Neuronal stem cell (in vitro differentiated cells): ENCODE measurements around the gene EPHB4. TPM values are rescaled to one million over a fixed set of nuclear protein-coding genes. Genes with fewer than 3 reads are reported as not detected.

Experiments
- DNase-seq: peaks from one replicate; pipeline ENCODE4 v3.0.0-alpha.2; 2013; ENCODE audit warnings: low spot score
- H2AFZ ChIP-seq: one replicate; pipeline ENCODE4 v1.6.1; 2013; ENCODE audit warnings: mild to moderate bottlenecking, low read length, inconsistent platforms
- H2AK5ac ChIP-seq: 2 replicates; pipeline ENCODE4 v1.6.1; 2013; ENCODE audit warnings: low read depth, mild to moderate bottlenecking, inconsistent platforms, low read length, moderate library complexity, mixed read lengths
- H2BK120ac ChIP-seq: 2 replicates; pipeline ENCODE4 v1.6.1; 2013; ENCODE audit warnings: low read depth, mild to moderate bottlenecking, inconsistent platforms, low read length, moderate library complexity, mixed read lengths
- H2BK12ac ChIP-seq: one replicate; pipeline ENCODE4 v1.6.1; 2013; ENCODE audit warnings: low read length, inconsistent platforms
- H2BK15ac ChIP-seq: 2 replicates; pipeline ENCODE4 v1.6.1; 2013; ENCODE audit warnings: mild to moderate bottlenecking, low read length, inconsistent platforms, mixed read lengths
- H2BK5ac ChIP-seq: one replicate; pipeline ENCODE4 v1.6.1; 2013; ENCODE audit warnings: inconsistent platforms, mild to moderate bottlenecking, low read length, moderate library complexity
- H3K14ac ChIP-seq: one replicate; pipeline ENCODE4 v1.6.1; 2013; ENCODE audit warnings: low read length, inconsistent platforms
- H3K18ac ChIP-seq: 2 replicates; pipeline ENCODE4 v1.6.1; 2013; ENCODE audit warnings: low read length, inconsistent platforms
- H3K23ac ChIP-seq: 2 replicates; pipeline ENCODE4 v1.6.1; 2013; ENCODE audit warnings: low read depth, mild to moderate bottlenecking, mixed read lengths, low read length, inconsistent platforms; ENCODE audit not compliant: poor library complexity
- H3K27ac ChIP-seq: replicated peaks from 3 replicates; pipeline ENCODE4 v1.5.1; 2013; ENCODE audit warnings: low read length, inconsistent platforms
- H3K27me3 ChIP-seq, 3 experiments: 2 replicates each; pipeline ENCODE4 v1.6.1; 2013; ENCODE audit warnings: low read length in 3 of 3, mild to moderate bottlenecking in 2 of 3, inconsistent platforms in 1 of 3, low read depth in 1 of 3, mixed read lengths in 1 of 3, moderate library complexity in 1 of 3; ENCODE audit not compliant: control insufficient read depth in 3 of 3, insufficient read depth in 3 of 3
- H3K36me3 ChIP-seq, 2 donors: replicated peaks in 1 of 2; 2 replicates each; pipeline ENCODE4 v1.6.1; 2013; ENCODE audit warnings: low read length in 2 of 2; ENCODE audit not compliant: control insufficient read depth in 2 of 2, insufficient read depth in 2 of 2
- H3K4ac ChIP-seq: 2 replicates; pipeline ENCODE4 v1.6.1; 2013; ENCODE audit warnings: inconsistent platforms, mild to moderate bottlenecking, low read length, moderate library complexity
- H3K4me1 ChIP-seq, 2 donors: 1 replicate in 1 of 2; 2 replicates in 1 of 2; pipeline ENCODE4 v1.6.1; 2013; ENCODE audit warnings: low read length in 2 of 2, low read depth in 1 of 2; ENCODE audit not compliant: control insufficient read depth in 2 of 2, insufficient read depth in 1 of 2
- H3K4me2 ChIP-seq: one replicate; pipeline ENCODE4 v1.6.1; 2013; ENCODE audit warnings: mild to moderate bottlenecking, low read length, inconsistent platforms; ENCODE audit not compliant: insufficient read depth, poor library complexity, severe bottlenecking
- H3K4me3 ChIP-seq, 2 donors: 2 replicates each; pipeline ENCODE4 v1.5.1; 2013; ENCODE audit warnings: low read length in 2 of 2, mild to moderate bottlenecking in 2 of 2, inconsistent platforms in 1 of 2, moderate library complexity in 1 of 2
- H3K79me1 ChIP-seq: one replicate; pipeline ENCODE4 v1.6.1; 2013; ENCODE audit warnings: low read depth, mild to moderate bottlenecking, inconsistent platforms, low read length, moderate library complexity
- H3K9ac ChIP-seq: one replicate; pipeline ENCODE4 v1.6.1; 2013; ENCODE audit warnings: mild to moderate bottlenecking, low read depth, low read length, inconsistent platforms; ENCODE audit not compliant: poor library complexity
- H3K9me3 ChIP-seq, 2 donors: replicated peaks in 1 of 2; 2 replicates each; pipeline versions ENCODE3 to v1.6.1; 2013; ENCODE audit warnings: low read length in 2 of 2, mild to moderate bottlenecking in 2 of 2, inconsistent platforms in 1 of 2, low read depth in 1 of 2, mixed read lengths in 1 of 2, moderate library complexity in 1 of 2; ENCODE audit not compliant: control insufficient read depth in 2 of 2, insufficient read depth in 1 of 2
- H4K8ac ChIP-seq: one replicate; pipeline ENCODE4 v1.6.1; 2013; ENCODE audit warnings: low read depth, mild to moderate bottlenecking, inconsistent platforms, low read length, moderate library complexity
- H4K91ac ChIP-seq: one replicate; pipeline ENCODE4 v1.6.1; 2013; ENCODE audit warnings: low read length, low read depth, mild to moderate bottlenecking, inconsistent platforms; ENCODE audit not compliant: poor library complexity
- WGBS, 2 donors: extraction: QIAGEN DNeasy Blood & Tissue Kit; methylation state at CpG; one replicate each; pipeline ENCODE4 v1.1.7; 2013; ENCODE audit warnings: missing lambda C conversion rate in 2 of 2, mixed read lengths in 1 of 2; ENCODE audit not compliant: insufficient read length in 2 of 2, insufficient replicate concordance in 1 of 2; ENCODE audit errors: extremely low coverage in 2 of 2; 5-methylcytosine and 5-hydroxymethylcytosine counted together
- polyA plus RNA-seq, 2 experiments: library from polyadenylated mRNA; stranded (reverse); fragments of 200-250 nt; gene quantifications; one replicate each; pipeline ENCODE4 v1.2.3, GENCODE V29; 2013

The EPHB4 gene
- 55.9 TPM for polyA plus RNA-seq (2013, experiment 1 of 2)
- polyA plus RNA-seq (2013, experiment 2 of 2): 55.0 TPM

DNA sequence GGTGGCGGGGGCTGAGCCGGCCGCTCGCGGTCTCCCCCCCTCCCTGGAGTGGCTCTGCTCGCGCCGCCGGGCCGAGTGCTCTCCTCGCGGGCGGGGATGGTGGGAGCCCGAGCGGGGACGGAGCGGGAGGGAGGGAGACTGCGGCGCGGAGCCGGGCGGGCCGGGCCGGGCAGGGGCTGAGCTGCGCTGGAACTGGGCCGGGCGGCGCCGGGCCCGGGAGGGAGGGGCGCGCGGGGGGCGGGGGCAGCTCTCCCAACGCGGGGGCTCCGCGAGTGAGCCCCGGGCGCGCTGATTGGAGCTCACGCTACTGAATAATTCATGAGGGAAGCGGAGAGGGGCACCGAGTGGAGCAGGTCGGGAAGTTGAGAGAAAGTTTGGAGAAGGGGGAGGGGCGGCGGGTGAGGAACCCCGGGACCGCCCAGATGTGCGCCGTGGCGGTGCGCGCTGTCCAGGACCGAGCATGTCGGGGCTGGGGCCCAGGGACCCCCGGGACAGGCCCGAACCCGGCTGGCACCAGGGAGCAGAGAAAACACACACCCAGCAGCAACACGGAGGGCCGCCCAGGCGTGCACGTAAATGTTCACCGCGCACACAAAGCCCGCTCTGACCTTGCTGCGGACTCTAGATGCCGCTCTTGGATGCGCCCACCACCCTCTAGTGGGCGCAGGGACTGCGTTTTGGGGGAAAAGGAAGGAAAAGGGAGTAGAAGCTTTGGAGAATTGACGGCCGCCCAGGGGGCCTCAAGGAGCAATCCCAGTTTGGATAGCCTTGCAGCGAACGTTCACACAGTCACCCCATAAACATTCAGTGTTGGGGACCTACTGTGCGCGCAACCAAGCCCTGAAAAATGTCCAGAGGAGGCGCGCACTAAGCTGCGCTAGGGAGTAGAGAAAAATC, at the start of gene EPHB4:
Gene EPHB4, minus strand, starts transcription at position 194 of the 897 bp plus-strand sequence. CDS start 493 bp downstream, outside the sequence.
- peak within 1 kb of the TSS; percentile 86 for H3K4ac ChIP-seq
- peak within 1 kb of the TSS; percentile 68 for H4K91ac ChIP-seq
- no peaks in the 10 kb centered on the region for H3K9me3 ChIP-seq
- H2BK15ac ChIP-seq: peak within 1 kb of the TSS; percentile 93
- DNase-seq: peak; percentile 90
- peak within 1 kb of the TSS; percentile 83 for H3K4me2 ChIP-seq
- no CpG with 5 or more reads among the region's 80 CpGs for WGBS, 2 donors
- H2BK12ac ChIP-seq: peak within 1 kb of the TSS; percentile 68
- H2BK120ac ChIP-seq: peak within 1 kb of the TSS; percentile 97
- H3K23ac ChIP-seq: peak within 1 kb of the TSS; percentile 95
- peak within 1 kb of the TSS; percentile 90 for H3K14ac ChIP-seq
- peak within 1 kb of the TSS; percentile 94 to 99 for H3K4me3 ChIP-seq
- peak within 1 kb of the TSS; percentile 9 for H4K8ac ChIP-seq
- peak within 1 kb of the TSS; percentile 98 for H3K18ac ChIP-seq
- peaks cover 10 to 14% of the 10 kb centered on the region in 2 donors for H3K4me1 ChIP-seq
- H3K9ac ChIP-seq: peak within 1 kb of the TSS; percentile 89
- H2AK5ac ChIP-seq: peak within 1 kb of the TSS; percentile 96
- peak within 1 kb of the TSS; percentile 95 for H2BK5ac ChIP-seq
- no peaks in the 10 kb centered on the region for H3K27me3 ChIP-seq
- H2AFZ ChIP-seq: peak within 1 kb of the TSS; percentile 96
- peak within 1 kb of the TSS; percentile 94 for H3K27ac ChIP-seq
- peaks cover 11% of the 10 kb centered on the region for H3K79me1 ChIP-seq
- H3K36me3 ChIP-seq: peaks cover 23 to 32% of the 10 kb centered on the region in 2 donors

GRCh38 chr7:100875356-100875751, 48.0 kb upstream of the EPHB4 start:
- peaks cover 37 to 84% of the 10 kb centered on the region in 2 donors for H3K36me3 ChIP-seq
- H3K27me3 ChIP-seq: no peaks in the 10 kb centered on the region
- H2AFZ ChIP-seq: peak overlapping the region; percentile 80
- H4K8ac ChIP-seq: peak overlapping the region; percentile 10
- H3K4me1 ChIP-seq: peaks cover 10 to 15% of the 10 kb centered on the region in 2 donors
- H3K4me3 ChIP-seq: peak overlapping the region; percentile 85 to 91
- H2BK15ac ChIP-seq: no peak overlapping the region
- DNase-seq: no peak
- H3K9ac ChIP-seq: peak overlapping the region; percentile 96
- H2BK12ac ChIP-seq: peak overlapping the region; percentile 68
- peak overlapping the region; percentile 100 for H3K23ac ChIP-seq
- peak overlapping the region; percentile 6 for H4K91ac ChIP-seq
- peak overlapping the region; percentile 98 for H3K14ac ChIP-seq
- H2BK120ac ChIP-seq: peak overlapping the region; percentile 77
- peaks cover 5% of the 10 kb centered on the region for H3K79me1 ChIP-seq
- H3K9me3 ChIP-seq: no peaks in the 10 kb centered on the region
- peak overlapping the region; percentile 85 for H2BK5ac ChIP-seq
- H3K4me2 ChIP-seq: peak overlapping the region; percentile 63
- no CpG with 5 or more reads among the region's 39 CpGs for WGBS, 2 donors
- H3K4ac ChIP-seq: peak overlapping the region; percentile 80
- peak overlapping the region; percentile 99 for H3K18ac ChIP-seq
- H2AK5ac ChIP-seq: peak overlapping the region; percentile 98
- peak overlapping the region; percentile 94 for H3K27ac ChIP-seq

GRCh38 chr7:100874577-100875355, 47.4 kb upstream of the EPHB4 start, which contains the start of gene SRRT:
SRRT (plus strand) TSS chr7:100875103; CDS start chr7:100875591, 488 bp downstream.
- H2BK5ac ChIP-seq: peak within 1 kb of the TSS; percentile 85
- DNase-seq: peak; percentile 97
- peak within 1 kb of the TSS; percentile 77 for H2BK120ac ChIP-seq
- peak within 1 kb of the TSS; percentile 6 for H4K91ac ChIP-seq
- no peaks in the 10 kb centered on the region for H3K9me3 ChIP-seq
- peak within 1 kb of the TSS; percentile 29 for H4K8ac ChIP-seq
- peak within 1 kb of the TSS; percentile 68 for H2BK12ac ChIP-seq
- H3K18ac ChIP-seq: peak within 1 kb of the TSS; percentile 99
- peak within 1 kb of the TSS; percentile 85 to 91 for H3K4me3 ChIP-seq
- peak within 1 kb of the TSS; percentile 98 for H3K14ac ChIP-seq
- peak within 1 kb of the TSS; percentile 98 for H3K4ac ChIP-seq
- peaks cover 10 to 12% of the 10 kb centered on the region in 2 donors for H3K4me1 ChIP-seq
- peak within 1 kb of the TSS; percentile 98 for H3K27ac ChIP-seq
- peaks cover 4% of the 10 kb centered on the region for H3K79me1 ChIP-seq
- H3K23ac ChIP-seq: peak within 1 kb of the TSS; percentile 100
- peak within 1 kb of the TSS; percentile 69 for H3K4me2 ChIP-seq
- peak within 1 kb of the TSS; percentile 15 for H2BK15ac ChIP-seq
- H3K9ac ChIP-seq: peak within 1 kb of the TSS; percentile 96
- H3K27me3 ChIP-seq: no peaks in the 10 kb centered on the region
- H2AK5ac ChIP-seq: peak within 1 kb of the TSS; percentile 99
- peaks cover 34 to 85% of the 10 kb centered on the region in 2 donors for H3K36me3 ChIP-seq
- no CpG with 5 or more reads among the region's 79 CpGs for WGBS, 2 donors
- peak within 1 kb of the TSS; percentile 87 for H2AFZ ChIP-seq
